HepG2 (cell line): ENCODE results near the gene KRT1. TPM values are rescaled to one million over a fixed set of nuclear protein-coding genes. Genes with fewer than 3 reads are reported as not detected.

Source experiments
- ATAC-seq: fragments of 200-7000 bp; cut with Tn5 transposase; 3 replicates; pipeline ENCODE4 v1.9.1; 2020; ENCODE audit warnings: mild to moderate bottlenecking, moderate library complexity
- BruUV-seq: library from RNA; stranded (reverse); fragments of 400-500 nt; replicated peaks from 2 replicates; lab custom pipeline; 2021; lab: Mats Ljungman, UMichigan
- CTCF ChIA-PET: fragments of 300-600 bp; formaldehyde crosslinking; extraction: SDS; loops from one replicate; lab custom pipeline; 2021; ENCODE audit warnings: low total read pairs, inconsistent platforms, low intra/inter-chr PET ratio; lab: Yijun Ruan, JAX
- POLR2A ChIA-PET: fragments of 350-600 bp; sonication (Branson Sonifier 250); formaldehyde crosslinking; loops from one replicate; lab custom pipeline; 2020; ENCODE audit warnings: antibody characterized with exemption, inconsistent platforms; lab: Yijun Ruan, JAX
- DNase-seq: peaks from one replicate; pipeline ENCODE4 v3.0.0-alpha.2; 2015; ENCODE audit warnings: low spot score
- FAIRE-seq: peaks from 3 replicates; lab custom pipeline; 2011; peaks lifted over from hg19 to GRCh38; lab: Jason Lieb, UNC
- H2AFZ ChIP-seq: one replicate; pipeline ENCODE4 v1.6.1; 2011; ENCODE audit warnings: low read length, inconsistent platforms
- H3K27ac ChIP-seq: fragments of 300-600 bp; 3 replicates; pipeline ENCODE4 v1.8.0; 2011; ENCODE audit warnings: mixed run types, mild to moderate bottlenecking, mixed read lengths, low read length, inconsistent platforms; ENCODE audit not compliant: insufficient read depth; ENCODE audit errors: extremely low read length
- H3K27me3 ChIP-seq, 2 experiments: fragments of 200-600 bp in 1 of 2; 2 replicates in 1 of 2; 3 replicates in 1 of 2; pipeline versions ENCODE4 v1.6.0 to v1.8.0; 2011; ENCODE audit warnings: low read length in 2 of 2, mild to moderate bottlenecking in 2 of 2, moderate library complexity in 2 of 2, inconsistent platforms in 1 of 2; ENCODE audit not compliant: insufficient read depth in 2 of 2, control insufficient read depth in 1 of 2
- H3K36me3 ChIP-seq, 2 experiments: fragments of 200-600 bp in 1 of 2; replicated peaks in 1 of 2; 2 replicates in 1 of 2; 3 replicates in 1 of 2; pipeline versions ENCODE4 v1.5.1 to v1.8.0; 2011; ENCODE audit warnings: low read length in 2 of 2, inconsistent platforms in 1 of 2; ENCODE audit not compliant: insufficient read depth in 2 of 2, control insufficient read depth in 1 of 2
- H3K4me1 ChIP-seq: 2 replicates; pipeline ENCODE4 v1.5.1; 2012; ENCODE audit warnings: low read length, inconsistent platforms; ENCODE audit not compliant: insufficient read depth
- H3K4me2 ChIP-seq: 2 replicates; pipeline ENCODE4 v1.6.0; 2011; ENCODE audit warnings: low read depth, low read length, inconsistent platforms
- H3K4me3 ChIP-seq, 3 experiments: fragments of 200-600 bp in 1 of 3; sonication (generic), shearing (Covaris generic) in 1 of 3; replicated peaks in 1 of 3; 2 replicates each; pipeline ENCODE4 v1.5.1; 2011 to 2016; ENCODE audit warnings: low read length in 3 of 3, inconsistent platforms in 2 of 3, low read depth in 2 of 3, mild to moderate bottlenecking in 2 of 3, control low read depth in 1 of 3, mixed read lengths in 1 of 3; ENCODE audit not compliant: insufficient read depth in 1 of 3
- H3K79me2 ChIP-seq: one replicate; pipeline ENCODE4 v1.6.1; 2011; ENCODE audit warnings: low read length, inconsistent platforms; ENCODE audit not compliant: insufficient read depth
- H3K9ac ChIP-seq: 2 replicates; pipeline ENCODE4 v1.6.0; 2011; ENCODE audit warnings: mild to moderate bottlenecking, low read depth, low read length, inconsistent platforms; ENCODE audit not compliant: insufficient read depth
- H3K9me3 ChIP-seq: 2 replicates; pipeline ENCODE4 v1.5.1; 2012; ENCODE audit warnings: mild to moderate bottlenecking, low read length
- H4K20me1 ChIP-seq: 2 replicates; pipeline ENCODE4 v1.6.0; 2011; ENCODE audit warnings: inconsistent platforms, mild to moderate bottlenecking, low read length, moderate library complexity; ENCODE audit not compliant: insufficient read depth
- BORCS8-MEF2B ChIP-seq: sonication (generic); formaldehyde crosslinking; IDR thresholded peaks from 2 replicates; pipeline ENCODE4 v1.8.0; 2022; ENCODE audit warnings: mild to moderate bottlenecking, missing genetic modification reagents
- EP300 ChIP-seq, 3 experiments: sonication (generic) in 1 of 3; formaldehyde crosslinking in 1 of 3; IDR thresholded peaks; 2 replicates each; pipeline versions ENCODE4 v1.5.1 to v1.6.1; 2011 to 2020; ENCODE audit warnings: low read depth in 2 of 3, low read length in 2 of 3, borderline replicate concordance in 1 of 3, improper control_type of control experiment in 1 of 3, mild to moderate bottlenecking in 1 of 3, missing genetic modification reagents in 1 of 3, moderate library complexity in 1 of 3
- IKZF1 ChIP-seq: fragments of 450-650 bp; IDR thresholded peaks from 2 replicates; pipeline ENCODE4 v1.7.1; 2016
- NFYC ChIP-seq: IDR thresholded peaks from 2 replicates; pipeline ENCODE4 v1.6.1; 2016; ENCODE audit warnings: missing genetic modification reagents, missing compliant biosample characterization
- TEAD2 ChIP-seq: sonication (generic); formaldehyde crosslinking; IDR thresholded peaks from 2 replicates; pipeline ENCODE4 v1.9.0; 2021; ENCODE audit warnings: missing genetic modification reagents
- ZFP62 ChIP-seq: sonication (generic); formaldehyde crosslinking; IDR thresholded peaks from 2 replicates; pipeline ENCODE4 v1.4.0; 2020; ENCODE audit warnings: missing genetic modification reagents
- WGBS: methylation state at CpG from one replicate; pipeline ENCODE4 v1.1.6; 2017; ENCODE audit warnings: low lambda C conversion rate; 5-methylcytosine and 5-hydroxymethylcytosine counted together
- in situ Hi-C: cut with HindIII; loops from 2 replicates; pipeline ENCODE4 v1.10.0; 2017; ENCODE audit warnings: low pct_unique_long_range_greater_than_20kb; ENCODE audit not compliant: extremely low pct_ligation_motif_present
- intact Hi-C: fragments of 100-400 bp; cut with micrococcal nuclease; formaldehyde crosslinking; loops from one replicate; pipeline ENCODE4 v1.10.0; 2022; ENCODE audit not compliant: unreplicated experiment
- polyA plus RNA-seq, 8 experiments: library from polyadenylated mRNA; depleted of rRNA in 3 of 8; stranded (reverse) in 7 of 8; unstranded in 1 of 8; fragments of >200 nt; fragmentation: Illumina TruSeq in 4 of 8; extraction: Trizol in 4 of 8; gene quantifications; 2 replicates each; pipeline versions ENCODE4 v1.2.1 to v1.2.3, GENCODE V29; 2011 to 2016; ENCODE audit warnings: low read depth in 4 of 8, missing spikeins in 1 of 8, mixed read lengths in 1 of 8; ENCODE audit not compliant: insufficient read depth in 1 of 8
- total RNA-seq, 5 experiments: library from RNA; depleted of rRNA; stranded (reverse); fragments of >200 nt; fragmentation: Illumina TruSeq; extraction: Trizol; gene quantifications; 2 replicates each; pipeline ENCODE4 v1.2.3, GENCODE V29; 2016; ENCODE audit warnings: low read depth in 1 of 5
- TF ChIP-seq, protein P1 (sequence below): sonication (generic); formaldehyde crosslinking; IDR thresholded peaks from 2 replicates; pipeline ENCODE4 v1.5.0; 2020; ENCODE audit warnings: missing genetic modification reagents
- TF ChIP-seq, protein P2 (sequence below): sonication (generic); formaldehyde crosslinking; IDR thresholded peaks from 2 replicates; pipeline ENCODE4 v1.4.0; 2020; ENCODE audit warnings: low read depth, mild to moderate bottlenecking, missing genetic modification reagents
- TF ChIP-seq, protein P3 (sequence below): IDR thresholded peaks from 2 replicates; pipeline ENCODE4 v1.6.1; 2012; ENCODE audit warnings: low read depth, low read length, improper control_type of control experiment
- TF ChIP-seq, protein P4 (sequence below): sonication (generic); formaldehyde crosslinking; IDR thresholded peaks from 2 replicates; pipeline ENCODE4 v1.4.0; 2020; ENCODE audit warnings: missing genetic modification reagents
- TF ChIP-seq, protein P5 (sequence below): IDR thresholded peaks from 2 replicates; pipeline ENCODE4 v1.6.1; 2016; ENCODE audit warnings: mild to moderate bottlenecking

The KRT1 gene
- total and polyA plus RNA-seq, 2 of the 13 experiments (the other 11 are each of a cell fraction or from before 2014, with no cell fraction given): not detected

DNA sequence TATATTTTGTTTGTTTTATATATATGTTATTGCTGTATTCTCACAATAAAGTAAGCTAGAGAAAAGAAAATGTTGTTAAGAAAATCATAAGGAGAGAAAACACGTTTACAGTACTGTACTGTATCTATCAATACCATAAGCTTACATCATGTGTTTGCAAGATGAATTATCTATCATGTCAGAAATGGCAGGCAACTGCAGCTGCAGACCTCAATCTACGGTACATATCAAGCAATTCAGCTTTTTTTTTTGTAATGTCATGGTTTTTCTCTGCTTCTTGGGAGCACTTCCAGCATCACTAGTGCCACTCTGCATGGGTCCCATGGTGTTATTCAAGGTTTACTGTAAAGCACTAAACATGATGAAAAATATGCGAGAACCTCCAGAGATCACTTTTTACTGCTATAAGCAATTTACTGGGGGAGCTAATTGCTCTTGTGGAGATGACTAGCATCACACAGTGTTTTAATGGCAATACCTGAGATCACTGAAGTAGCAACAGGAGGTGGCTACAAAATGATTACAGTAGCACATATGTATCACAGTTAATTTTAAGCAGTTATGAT is 19.2 kb downstream of the KRT1 start (continued):
- TF ChIP-seq, protein P1, sequence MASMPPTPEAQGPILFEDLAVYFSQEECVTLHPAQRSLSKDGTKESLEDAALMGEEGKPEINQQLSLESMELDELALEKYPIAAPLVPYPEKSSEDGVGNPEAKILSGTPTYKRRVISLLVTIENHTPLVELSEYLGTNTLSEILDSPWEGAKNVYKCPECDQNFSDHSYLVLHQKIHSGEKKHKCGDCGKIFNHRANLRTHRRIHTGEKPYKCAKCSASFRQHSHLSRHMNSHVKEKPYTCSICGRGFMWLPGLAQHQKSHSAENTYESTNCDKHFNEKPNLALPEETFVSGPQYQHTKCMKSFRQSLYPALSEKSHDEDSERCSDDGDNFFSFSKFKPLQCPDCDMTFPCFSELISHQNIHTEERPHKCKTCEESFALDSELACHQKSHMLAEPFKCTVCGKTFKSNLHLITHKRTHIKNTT: no peak
- no peak for TF ChIP-seq EP300 (IDR thresholded peaks at IDR 0.05; ENCODE audit: low read depth in 2 of 2, low read length in 2 of 2)
- no peak for TF ChIP-seq EP300 (CRISPR knock-in tag; IDR thresholded peaks at IDR 0.05; ENCODE audit: borderline replicate concordance)
- TF ChIP-seq, protein P2, sequence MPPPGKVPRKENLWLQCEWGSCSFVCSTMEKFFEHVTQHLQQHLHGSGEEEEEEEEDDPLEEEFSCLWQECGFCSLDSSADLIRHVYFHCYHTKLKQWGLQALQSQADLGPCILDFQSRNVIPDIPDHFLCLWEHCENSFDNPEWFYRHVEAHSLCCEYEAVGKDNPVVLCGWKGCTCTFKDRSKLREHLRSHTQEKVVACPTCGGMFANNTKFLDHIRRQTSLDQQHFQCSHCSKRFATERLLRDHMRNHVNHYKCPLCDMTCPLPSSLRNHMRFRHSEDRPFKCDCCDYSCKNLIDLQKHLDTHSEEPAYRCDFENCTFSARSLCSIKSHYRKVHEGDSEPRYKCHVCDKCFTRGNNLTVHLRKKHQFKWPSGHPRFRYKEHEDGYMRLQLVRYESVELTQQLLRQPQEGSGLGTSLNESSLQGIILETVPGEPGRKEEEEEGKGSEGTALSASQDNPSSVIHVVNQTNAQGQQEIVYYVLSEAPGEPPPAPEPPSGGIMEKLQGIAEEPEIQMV (CRISPR knock-in tag): no peak
- TF ChIP-seq, protein P3, sequence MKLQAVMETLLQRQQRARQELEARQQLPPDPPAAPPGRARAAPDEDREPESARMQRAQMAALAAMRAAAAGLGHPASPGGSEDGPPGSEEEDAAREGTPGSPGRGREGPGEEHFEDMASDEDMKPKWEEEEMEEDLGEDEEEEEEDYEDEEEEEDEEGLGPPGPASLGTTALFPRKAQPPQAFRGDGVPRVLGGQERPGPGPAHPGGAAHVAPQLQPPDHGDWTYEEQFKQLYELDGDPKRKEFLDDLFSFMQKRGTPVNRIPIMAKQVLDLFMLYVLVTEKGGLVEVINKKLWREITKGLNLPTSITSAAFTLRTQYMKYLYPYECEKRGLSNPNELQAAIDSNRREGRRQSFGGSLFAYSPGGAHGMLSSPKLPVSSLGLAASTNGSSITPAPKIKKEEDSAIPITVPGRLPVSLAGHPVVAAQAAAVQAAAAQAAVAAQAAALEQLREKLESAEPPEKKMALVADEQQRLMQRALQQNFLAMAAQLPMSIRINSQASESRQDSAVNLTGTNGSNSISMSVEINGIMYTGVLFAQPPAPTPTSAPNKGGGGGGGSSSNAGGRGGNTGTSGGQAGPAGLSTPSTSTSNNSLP: no peak
- TF ChIP-seq BORCS8-MEF2B: no peak

DNA sequence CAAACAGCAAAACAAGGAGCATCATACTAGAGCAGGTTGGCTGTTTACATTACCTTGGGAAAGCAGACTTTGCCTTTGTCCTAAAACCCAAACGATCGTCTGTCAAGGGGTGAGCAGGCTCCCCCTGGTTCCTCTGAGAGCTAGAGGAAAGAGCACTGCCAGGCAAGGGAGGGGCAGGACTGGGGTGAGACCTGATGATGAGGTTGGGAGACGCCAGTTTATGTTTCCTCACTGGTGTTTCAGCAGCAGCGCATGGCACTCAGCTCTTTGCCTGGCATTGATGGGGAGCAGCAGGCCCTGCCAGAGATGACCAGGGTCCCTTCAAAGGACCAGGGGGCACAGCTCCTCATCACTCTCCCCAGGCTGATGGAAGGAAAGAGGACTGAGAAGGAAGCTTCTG is 20.3 kb downstream of the KRT1 start:
- H3K79me2 ChIP-seq: no peaks in the 10 kb centered on the region
- no TSS peak for BruUV-seq
- no peak for DNase-seq
- FAIRE-seq: no peak
- intact Hi-C loops (no loop called here), in situ Hi-C loops (no loop called here)
- peaks cover 3 to 34% of the 10 kb centered on the region in 2 experiments; a peak in 4 of 5 replicates for H3K27me3 ChIP-seq
- no peak overlapping the region for H3K27ac ChIP-seq
- no peak for ATAC-seq
- H2AFZ ChIP-seq: no peak overlapping the region
- ChIA-PET POLR2A (no interaction called here), CTCF (no interaction called here)
- H3K9ac ChIP-seq: no peak overlapping the region
- no peak overlapping the region for H3K4me3 ChIP-seq
- H3K9me3 ChIP-seq: no peaks in the 10 kb centered on the region
- H3K36me3 ChIP-seq: no peaks in the 10 kb centered on the region
- no peak for TF ChIP-seq IKZF1
- TF ChIP-seq, protein P4, sequence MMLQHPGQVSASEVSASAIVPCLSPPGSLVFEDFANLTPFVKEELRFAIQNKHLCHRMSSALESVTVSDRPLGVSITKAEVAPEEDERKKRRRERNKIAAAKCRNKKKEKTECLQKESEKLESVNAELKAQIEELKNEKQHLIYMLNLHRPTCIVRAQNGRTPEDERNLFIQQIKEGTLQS (CRISPR knock-in tag): no peak
- no peak for TF ChIP-seq TEAD2 (CRISPR knock-in tag)
- TF ChIP-seq ZFP62: no peak
- TF ChIP-seq, protein P5, sequence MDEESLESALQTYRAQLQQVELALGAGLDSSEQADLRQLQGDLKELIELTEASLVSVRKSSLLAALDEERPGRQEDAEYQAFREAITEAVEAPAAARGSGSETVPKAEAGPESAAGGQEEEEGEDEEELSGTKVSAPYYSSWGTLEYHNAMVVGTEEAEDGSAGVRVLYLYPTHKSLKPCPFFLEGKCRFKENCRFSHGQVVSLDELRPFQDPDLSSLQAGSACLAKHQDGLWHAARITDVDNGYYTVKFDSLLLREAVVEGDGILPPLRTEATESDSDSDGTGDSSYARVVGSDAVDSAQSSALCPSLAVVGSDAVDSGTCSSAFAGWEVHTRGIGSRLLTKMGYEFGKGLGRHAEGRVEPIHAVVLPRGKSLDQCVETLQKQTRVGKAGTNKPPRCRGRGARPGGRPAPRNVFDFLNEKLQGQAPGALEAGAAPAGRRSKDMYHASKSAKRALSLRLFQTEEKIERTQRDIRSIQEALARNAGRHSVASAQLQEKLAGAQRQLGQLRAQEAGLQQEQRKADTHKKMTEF (CRISPR knock-in tag): no peak
- no peak for TF ChIP-seq NFYC (CRISPR knock-in tag)
- 25% methylated on average over 4 of the region's 4 CpGs for WGBS
- no peaks in the 10 kb centered on the region for H3K4me1 ChIP-seq
- H3K4me2 ChIP-seq: no peak overlapping the region
- H4K20me1 ChIP-seq: no peaks in the 10 kb centered on the region
